Subcutaneous adipose tissue (tissue), 4 donors: ENCODE results near the gene PHACTR2. TPM values are rescaled to one million over a fixed set of nuclear protein-coding genes. Genes with fewer than 3 reads are reported as not detected.

Source experiments
- total RNA-seq, 4 donors: library from RNA; depleted of rRNA; stranded (reverse); fragments of >200 nt; gene quantifications; one replicate each; pipeline ENCODE4 v1.1.0, GENCODE V29; 2016
- TF ChIP-seq, protein P1 (sequence below): fragments of 450-650 bp; IDR thresholded peaks from one replicate; pipeline ENCODE4 v1.5.1; 2016; ENCODE audit warnings: low read depth, mild to moderate bottlenecking, control low read depth, antibody characterized with exemption, moderate library complexity

Gene PHACTR2
- total RNA-seq, 4 donors from 2014 or later = 45.1 to 73.2 (median 52.8) TPM

DNA sequence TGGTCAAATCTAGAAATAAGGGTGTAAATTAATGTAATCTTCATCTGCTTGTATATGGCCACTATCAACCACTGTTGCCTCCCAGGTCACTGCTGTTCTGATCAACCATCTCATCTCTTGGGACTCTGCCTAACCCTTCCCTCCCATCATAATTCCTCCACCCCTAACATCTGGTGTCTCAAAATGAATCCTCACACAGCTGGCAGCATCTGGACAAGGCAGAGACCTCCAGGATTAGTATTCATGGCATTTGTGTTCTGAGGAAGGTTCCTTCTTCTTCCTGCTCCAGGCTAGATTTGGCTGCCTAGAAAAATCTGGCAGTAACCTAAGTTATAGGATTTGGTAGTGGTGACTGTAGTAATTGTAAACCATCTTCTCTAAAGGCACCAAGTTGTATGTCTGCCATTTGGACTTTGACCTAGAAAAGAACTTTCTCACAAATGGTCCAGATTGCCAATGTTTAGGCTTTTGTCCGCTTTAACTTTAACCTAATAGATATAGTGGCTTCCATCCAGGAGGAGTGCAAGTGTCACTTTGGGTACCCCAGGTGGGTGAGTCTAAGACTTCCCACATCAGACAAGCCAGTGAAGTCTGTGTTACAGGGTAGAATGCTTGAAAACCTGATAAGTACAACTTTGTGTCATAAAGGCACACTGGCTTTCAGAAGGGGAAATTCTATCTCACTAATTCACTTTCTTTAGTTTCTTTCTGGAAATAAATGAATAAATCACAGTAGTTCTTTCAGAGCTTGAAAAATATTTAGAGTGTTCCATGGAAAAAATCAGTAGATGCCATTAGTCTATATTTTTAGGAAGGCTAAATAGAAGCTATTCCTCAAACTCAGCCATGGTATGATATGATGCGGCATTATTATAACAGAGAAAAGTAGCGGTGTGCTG is 3.0 kb upstream of the PHACTR2 start:
- TF ChIP-seq, protein P1, sequence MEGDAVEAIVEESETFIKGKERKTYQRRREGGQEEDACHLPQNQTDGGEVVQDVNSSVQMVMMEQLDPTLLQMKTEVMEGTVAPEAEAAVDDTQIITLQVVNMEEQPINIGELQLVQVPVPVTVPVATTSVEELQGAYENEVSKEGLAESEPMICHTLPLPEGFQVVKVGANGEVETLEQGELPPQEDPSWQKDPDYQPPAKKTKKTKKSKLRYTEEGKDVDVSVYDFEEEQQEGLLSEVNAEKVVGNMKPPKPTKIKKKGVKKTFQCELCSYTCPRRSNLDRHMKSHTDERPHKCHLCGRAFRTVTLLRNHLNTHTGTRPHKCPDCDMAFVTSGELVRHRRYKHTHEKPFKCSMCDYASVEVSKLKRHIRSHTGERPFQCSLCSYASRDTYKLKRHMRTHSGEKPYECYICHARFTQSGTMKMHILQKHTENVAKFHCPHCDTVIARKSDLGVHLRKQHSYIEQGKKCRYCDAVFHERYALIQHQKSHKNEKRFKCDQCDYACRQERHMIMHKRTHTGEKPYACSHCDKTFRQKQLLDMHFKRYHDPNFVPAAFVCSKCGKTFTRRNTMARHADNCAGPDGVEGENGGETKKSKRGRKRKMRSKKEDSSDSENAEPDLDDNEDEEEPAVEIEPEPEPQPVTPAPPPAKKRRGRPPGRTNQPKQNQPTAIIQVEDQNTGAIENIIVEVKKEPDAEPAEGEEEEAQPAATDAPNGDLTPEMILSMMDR = no peak

GRCh38 chr6:143675382-143675900 is 2.3 kb upstream of the PHACTR2 start:
- TF ChIP-seq, protein P1 = no peak

DNA sequence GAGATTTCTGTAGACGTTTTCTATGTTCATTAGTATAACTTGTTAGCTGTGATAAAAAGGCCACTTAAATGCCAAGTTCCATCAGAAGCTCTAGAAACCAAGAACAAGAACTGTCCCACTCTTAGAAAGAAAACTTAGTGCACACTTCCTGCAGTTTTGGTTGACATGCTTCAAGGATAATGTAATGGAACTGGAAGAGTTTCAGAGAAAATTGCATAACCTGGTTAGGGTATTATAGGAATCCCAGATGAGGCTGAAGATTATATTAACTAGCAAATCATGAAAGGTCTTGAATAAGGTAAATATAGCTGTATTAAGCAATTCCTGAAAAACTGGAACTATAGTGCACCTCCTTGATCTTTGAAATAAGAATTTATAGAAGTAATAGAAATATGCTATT is 1.8 kb upstream of the PHACTR2 start:
- TF ChIP-seq, protein P1 = no peak

DNA sequence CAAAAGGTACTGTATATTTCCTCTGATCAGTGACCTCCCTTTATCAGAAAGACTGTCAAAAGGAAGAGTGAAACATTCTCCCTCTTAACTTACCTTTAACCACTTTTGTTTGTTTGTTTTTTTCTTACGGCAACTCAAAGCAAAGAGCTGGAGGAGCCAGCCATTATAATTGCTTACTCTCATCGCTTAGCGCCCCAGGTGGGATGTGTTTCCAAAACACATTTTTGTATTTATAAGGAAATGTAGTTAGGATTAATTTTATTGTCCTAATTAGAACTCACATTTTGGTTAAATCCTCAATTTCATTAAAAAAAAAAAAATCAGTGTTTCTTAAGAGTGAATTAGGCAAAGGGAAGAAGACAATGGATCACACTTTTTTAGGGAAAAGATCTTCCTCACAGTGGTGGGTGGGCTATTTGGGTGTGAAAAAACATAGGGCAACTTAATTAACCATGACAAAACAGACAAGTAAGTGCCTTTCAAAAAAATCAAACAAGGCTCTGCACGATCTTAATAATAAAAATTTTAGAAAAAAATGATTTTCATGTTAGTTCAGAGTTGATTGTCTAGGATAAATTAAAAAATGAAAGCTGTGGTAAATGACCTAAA is 1.2 kb upstream of the PHACTR2 start:
- TF ChIP-seq, protein P1 = no peak

DNA sequence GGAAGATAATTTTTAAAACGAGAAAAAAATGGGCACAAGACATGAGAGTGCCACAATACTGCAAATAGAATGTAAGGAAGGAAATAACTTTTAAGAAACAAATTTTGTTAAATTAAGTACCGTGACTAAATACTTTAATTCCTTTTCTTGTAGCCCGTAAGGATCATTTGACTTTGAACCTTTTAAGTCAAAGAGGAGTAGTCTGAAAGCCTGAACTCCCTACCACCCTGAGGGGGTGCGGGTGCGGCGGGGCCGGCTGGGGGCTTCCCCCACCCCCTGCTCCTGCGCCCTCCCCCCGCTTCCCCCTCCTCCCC is 231 bp upstream of the PHACTR2 start:
- TF ChIP-seq, protein P1 = no peak

- TF ChIP-seq, protein P1 = no peak
Measured at GRCh38 chr6:143679041-143679440, 1.3 kb downstream of the PHACTR2 start.

DNA sequence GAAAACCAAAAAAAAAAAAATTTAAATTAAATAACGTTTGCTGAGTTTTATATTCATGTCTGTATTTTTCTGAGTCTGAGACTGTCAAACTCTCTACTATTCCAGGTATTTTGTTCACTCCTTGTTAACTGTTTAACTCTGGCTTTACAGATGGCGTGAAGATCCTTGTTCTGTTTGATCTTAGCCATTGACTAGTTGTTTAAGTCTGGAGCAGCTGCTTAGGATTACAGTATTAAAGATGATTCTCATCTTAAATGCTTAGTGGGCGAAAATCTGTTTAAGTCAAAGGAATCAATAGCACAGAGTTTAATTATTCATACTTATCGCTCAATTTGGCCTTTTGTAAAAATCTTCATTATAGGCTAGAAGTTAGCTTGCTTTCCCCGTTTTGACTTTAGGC is 2.4 kb downstream of the PHACTR2 start:
- TF ChIP-seq, protein P1 = no peak
